ENCODE results near the gene STARD9. TPM values are rescaled to one million over a fixed set of nuclear protein-coding genes. Genes with fewer than 3 reads are reported as not detected.

Gene STARD9
- total and polyA plus RNA-seq, 9 of the 15 experiments (the other 6 are each of a cell fraction or from before 2014, with no cell fraction given) = 0.45 to 6.0 (median 3.6) TPM

DNA sequence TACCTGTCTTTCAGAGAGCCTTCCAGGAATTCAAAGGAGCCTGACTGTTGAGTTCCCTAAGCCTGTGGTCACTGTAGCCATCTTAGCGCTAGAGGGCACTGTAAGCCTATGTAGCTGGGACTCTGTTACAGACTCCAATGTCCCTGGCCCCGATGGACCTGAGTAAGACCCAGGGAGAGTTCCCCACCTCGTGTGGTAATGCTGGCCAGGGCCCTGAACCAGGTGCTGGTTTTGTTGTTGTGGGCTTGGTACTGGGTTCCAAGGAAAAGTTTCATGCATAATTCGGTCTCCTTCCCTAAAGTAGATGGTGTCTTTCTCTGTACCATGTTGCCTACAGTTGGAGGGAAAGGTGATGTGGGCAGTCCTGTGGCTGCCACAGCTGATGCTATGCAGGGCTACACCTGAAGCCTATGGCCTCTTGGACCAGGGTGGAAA lies 129.1 kb downstream of the STARD9 start (continued):
- no peak for TF ChIP-seq ZNF41 (CRISPR knock-in tag; conservative IDR thresholded peaks at IDR 0.05)
- no peak for TF ChIP-seq TGIF2 (CRISPR knock-in tag; IDR thresholded peaks at IDR 0.05)
- no peak for TF ChIP-seq ZFPM2 (CRISPR knock-in tag; IDR thresholded peaks at IDR 0.05)
- TF ChIP-seq XRCC3 (IDR thresholded peaks at IDR 0.05) = no peak
- no peak for TF ChIP-seq GABPA (tag; conservative IDR thresholded peaks at IDR 0.05; ENCODE audit: low read depth)
- 0 out of 2 replicates have a peak, but pooled peaks have one; percentile 12 for TF ChIP-seq ARID2 (IDR thresholded peaks at IDR 0.05)
- no peak for TF ChIP-seq ATF1 (CRISPR knock-in tag; IDR thresholded peaks at IDR 0.05)
- no peak for TF ChIP-seq ATF1 (tag; IDR thresholded peaks at IDR 0.05)
- peak; percentile 89 for TF ChIP-seq SMC3 (conservative IDR thresholded peaks at IDR 0.05; ENCODE audit: insufficient read depth, low read depth, low read length)
- TF ChIP-seq STAG1 (CRISPR knock-in tag; IDR thresholded peaks at IDR 0.05; ENCODE audit: borderline replicate concordance) = peak; percentile 71; the same call in 1 of the 2 replicates
- TF ChIP-seq, protein P1, sequence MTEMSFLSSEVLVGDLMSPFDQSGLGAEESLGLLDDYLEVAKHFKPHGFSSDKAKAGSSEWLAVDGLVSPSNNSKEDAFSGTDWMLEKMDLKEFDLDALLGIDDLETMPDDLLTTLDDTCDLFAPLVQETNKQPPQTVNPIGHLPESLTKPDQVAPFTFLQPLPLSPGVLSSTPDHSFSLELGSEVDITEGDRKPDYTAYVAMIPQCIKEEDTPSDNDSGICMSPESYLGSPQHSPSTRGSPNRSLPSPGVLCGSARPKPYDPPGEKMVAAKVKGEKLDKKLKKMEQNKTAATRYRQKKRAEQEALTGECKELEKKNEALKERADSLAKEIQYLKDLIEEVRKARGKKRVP (CRISPR knock-in tag; IDR thresholded peaks at IDR 0.05) = no peak
- TF ChIP-seq, protein P2, sequence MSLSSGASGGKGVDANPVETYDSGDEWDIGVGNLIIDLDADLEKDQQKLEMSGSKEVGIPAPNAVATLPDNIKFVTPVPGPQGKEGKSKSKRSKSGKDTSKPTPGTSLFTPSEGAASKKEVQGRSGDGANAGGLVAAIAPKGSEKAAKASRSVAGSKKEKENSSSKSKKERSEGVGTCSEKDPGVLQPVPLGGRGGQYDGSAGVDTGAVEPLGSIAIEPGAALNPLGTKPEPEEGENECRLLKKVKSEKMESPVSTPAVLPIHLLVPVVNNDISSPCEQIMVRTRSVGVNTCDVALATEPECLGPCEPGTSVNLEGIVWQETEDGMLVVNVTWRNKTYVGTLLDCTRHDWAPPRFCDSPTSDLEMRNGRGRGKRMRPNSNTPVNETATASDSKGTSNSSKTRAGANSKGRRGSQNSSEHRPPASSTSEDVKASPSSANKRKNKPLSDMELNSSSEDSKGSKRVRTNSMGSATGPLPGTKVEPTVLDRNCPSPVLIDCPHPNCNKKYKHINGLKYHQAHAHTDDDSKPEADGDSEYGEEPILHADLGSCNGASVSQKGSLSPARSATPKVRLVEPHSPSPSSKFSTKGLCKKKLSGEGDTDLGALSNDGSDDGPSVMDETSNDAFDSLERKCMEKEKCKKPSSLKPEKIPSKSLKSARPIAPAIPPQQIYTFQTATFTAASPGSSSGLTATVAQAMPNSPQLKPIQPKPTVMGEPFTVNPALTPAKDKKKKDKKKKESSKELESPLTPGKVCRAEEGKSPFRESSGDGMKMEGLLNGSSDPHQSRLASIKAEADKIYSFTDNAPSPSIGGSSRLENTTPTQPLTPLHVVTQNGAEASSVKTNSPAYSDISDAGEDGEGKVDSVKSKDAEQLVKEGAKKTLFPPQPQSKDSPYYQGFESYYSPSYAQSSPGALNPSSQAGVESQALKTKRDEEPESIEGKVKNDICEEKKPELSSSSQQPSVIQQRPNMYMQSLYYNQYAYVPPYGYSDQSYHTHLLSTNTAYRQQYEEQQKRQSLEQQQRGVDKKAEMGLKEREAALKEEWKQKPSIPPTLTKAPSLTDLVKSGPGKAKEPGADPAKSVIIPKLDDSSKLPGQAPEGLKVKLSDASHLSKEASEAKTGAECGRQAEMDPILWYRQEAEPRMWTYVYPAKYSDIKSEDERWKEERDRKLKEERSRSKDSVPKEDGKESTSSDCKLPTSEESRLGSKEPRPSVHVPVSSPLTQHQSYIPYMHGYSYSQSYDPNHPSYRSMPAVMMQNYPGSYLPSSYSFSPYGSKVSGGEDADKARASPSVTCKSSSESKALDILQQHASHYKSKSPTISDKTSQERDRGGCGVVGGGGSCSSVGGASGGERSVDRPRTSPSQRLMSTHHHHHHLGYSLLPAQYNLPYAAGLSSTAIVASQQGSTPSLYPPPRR (CRISPR knock-in tag; IDR thresholded peaks at IDR 0.05; ENCODE audit: borderline replicate concordance) = no peak
- TF ChIP-seq, protein P3, sequence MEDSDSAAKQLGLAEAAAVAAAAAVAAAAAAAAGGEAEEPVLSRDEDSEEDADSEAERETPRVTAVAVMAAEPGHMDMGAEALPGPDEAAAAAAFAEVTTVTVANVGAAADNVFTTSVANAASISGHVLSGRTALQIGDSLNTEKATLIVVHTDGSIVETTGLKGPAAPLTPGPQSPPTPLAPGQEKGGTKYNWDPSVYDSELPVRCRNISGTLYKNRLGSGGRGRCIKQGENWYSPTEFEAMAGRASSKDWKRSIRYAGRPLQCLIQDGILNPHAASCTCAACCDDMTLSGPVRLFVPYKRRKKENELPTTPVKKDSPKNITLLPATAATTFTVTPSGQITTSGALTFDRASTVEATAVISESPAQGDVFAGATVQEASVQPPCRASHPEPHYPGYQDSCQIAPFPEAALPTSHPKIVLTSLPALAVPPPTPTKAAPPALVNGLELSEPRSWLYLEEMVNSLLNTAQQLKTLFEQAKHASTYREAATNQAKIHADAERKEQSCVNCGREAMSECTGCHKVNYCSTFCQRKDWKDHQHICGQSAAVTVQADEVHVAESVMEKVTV (CRISPR knock-in tag; IDR thresholded peaks at IDR 0.05) = peak; percentile 59
- TF ChIP-seq SNRNP70 (optimal IDR thresholded peaks at IDR 0.05; ENCODE audit: low read depth, low read length) = no peak
- TF ChIP-seq ZNF24 (IDR thresholded peaks at IDR 0.05) = no peak
- TF ChIP-seq DPF2 (IDR thresholded peaks at IDR 0.05) = no peak
- TF ChIP-seq RFX5 (IDR thresholded peaks at IDR 0.05; ENCODE audit: low read depth, low read length) = no peak
- no peak for TF ChIP-seq TBL1XR1 (IDR thresholded peaks at IDR 0.05; ENCODE audit: low read length in 2 of 2)
- TF ChIP-seq MTA1 (IDR thresholded peaks at IDR 0.05; ENCODE audit: borderline replicate concordance) = no peak
- TF ChIP-seq POLR2AphosphoS2 (IDR thresholded peaks at IDR 0.05; ENCODE audit: low read length) = no peak
- TF ChIP-seq RNF219 (CRISPR knock-in tag; IDR thresholded peaks at IDR 0.05) = no peak
